ENCODE measurements around the gene RNGTT. TPM values are rescaled to one million over a fixed set of nuclear protein-coding genes. Genes with fewer than 3 reads are reported as not detected.

RNGTT gene
- total RNA-seq, 2 donors from 2014 or later, result 7.5 to 11.3 TPM

DNA sequence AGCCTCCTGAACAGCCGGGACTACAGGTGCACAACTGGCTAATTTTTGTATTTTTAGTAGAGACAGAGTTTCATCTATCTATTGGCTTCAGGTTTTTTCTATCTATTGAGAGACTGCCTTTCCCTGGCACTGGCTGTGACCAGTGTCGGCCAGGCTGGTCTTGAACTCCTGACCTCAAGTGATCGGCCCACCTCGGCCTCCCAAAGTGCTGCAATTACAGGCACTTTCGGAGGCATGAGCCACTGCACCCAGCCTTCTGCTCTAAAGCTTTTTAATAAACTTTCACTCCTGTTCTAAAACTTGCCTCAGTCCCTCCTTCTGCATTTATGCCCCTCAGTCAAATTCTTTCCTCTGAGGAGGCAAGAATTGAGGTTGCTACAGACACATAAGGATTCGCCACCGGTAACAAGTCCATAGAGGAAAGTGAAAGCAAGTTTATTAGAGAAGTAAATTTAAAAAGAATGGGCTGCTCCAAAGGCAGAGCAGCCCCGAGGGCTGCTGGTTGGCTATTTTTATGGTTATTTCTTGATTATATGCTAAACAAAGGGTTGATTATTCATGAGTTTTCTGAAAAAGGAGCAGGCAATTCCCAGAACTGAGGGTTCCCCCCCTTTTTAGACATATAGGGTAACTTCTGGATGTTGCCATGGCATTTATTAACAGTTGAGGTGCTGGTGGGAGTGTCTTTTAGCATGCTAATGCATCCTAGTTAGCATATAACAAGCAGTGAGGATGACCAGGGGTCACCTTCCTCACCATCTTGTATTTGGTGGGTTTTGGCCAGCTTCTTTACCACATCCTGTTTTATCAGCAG is 44.8 kb upstream of the RNGTT start:
- Histone ChIP-seq H3K4me3 (no peak overlapping the region), H3K36me3 (no peaks in the 10 kb centered on the region), H3K9me3 (no peaks in the 10 kb centered on the region), H3K27me3 (no peaks in the 10 kb centered on the region), H3K4me1 (no peaks in the 10 kb centered on the region), H3K27ac (no peak overlapping the region)
- TF ChIP-seq, protein P1, sequence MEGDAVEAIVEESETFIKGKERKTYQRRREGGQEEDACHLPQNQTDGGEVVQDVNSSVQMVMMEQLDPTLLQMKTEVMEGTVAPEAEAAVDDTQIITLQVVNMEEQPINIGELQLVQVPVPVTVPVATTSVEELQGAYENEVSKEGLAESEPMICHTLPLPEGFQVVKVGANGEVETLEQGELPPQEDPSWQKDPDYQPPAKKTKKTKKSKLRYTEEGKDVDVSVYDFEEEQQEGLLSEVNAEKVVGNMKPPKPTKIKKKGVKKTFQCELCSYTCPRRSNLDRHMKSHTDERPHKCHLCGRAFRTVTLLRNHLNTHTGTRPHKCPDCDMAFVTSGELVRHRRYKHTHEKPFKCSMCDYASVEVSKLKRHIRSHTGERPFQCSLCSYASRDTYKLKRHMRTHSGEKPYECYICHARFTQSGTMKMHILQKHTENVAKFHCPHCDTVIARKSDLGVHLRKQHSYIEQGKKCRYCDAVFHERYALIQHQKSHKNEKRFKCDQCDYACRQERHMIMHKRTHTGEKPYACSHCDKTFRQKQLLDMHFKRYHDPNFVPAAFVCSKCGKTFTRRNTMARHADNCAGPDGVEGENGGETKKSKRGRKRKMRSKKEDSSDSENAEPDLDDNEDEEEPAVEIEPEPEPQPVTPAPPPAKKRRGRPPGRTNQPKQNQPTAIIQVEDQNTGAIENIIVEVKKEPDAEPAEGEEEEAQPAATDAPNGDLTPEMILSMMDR (IDR thresholded peaks at IDR 0.05), result no peak
- DNase-seq (ENCODE audit: low spot score), result no peak

DNA sequence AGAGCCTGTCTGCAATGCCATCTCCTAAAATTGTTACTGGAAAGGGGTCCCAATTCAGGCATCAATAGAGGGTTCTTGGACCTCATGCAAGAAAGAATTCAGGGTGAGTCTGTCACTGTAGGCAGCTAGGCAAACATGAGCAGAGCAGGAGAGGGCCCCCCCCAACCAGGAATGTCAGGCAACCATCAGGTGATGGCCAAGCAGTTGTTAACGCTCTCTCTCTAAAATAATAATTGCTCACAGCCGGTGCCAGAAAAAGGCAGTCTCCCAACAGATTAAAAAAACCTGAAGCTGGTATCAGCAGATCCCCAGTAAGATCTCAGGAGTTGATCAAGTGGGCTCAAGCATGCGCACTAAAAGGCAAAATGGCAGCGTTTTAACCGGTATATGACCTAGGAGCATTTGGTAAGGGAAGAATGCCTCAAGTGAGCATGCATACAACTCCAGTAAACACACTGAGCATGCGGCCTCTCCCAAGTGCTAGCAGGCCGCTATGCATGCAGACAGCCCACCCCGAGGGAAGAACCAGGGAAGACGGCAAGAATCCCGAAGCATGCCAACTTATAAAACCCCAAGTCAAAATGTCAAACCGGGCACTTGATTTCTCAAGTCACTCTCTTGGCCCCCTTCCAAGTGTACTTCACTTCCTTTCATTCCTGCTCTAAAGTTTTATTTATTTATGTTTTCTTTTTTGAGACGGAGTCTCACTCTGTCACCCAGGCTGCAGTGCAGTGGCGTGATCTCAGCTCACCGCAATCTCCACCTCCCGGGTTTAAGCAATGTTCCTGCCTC is 44.0 kb upstream of the RNGTT start:
- TF ChIP-seq, protein P1 (IDR thresholded peaks at IDR 0.05), result no peak
- no peaks in the 10 kb centered on the region for H3K9me3 ChIP-seq
- H3K27ac ChIP-seq, result no peak overlapping the region
- no peak for DNase-seq (ENCODE audit: low spot score)
- H3K4me3 ChIP-seq, result no peak overlapping the region
- H3K4me1 ChIP-seq, result no peaks in the 10 kb centered on the region
- H3K27me3 ChIP-seq, result no peaks in the 10 kb centered on the region
- H3K36me3 ChIP-seq, result no peaks in the 10 kb centered on the region

DNA sequence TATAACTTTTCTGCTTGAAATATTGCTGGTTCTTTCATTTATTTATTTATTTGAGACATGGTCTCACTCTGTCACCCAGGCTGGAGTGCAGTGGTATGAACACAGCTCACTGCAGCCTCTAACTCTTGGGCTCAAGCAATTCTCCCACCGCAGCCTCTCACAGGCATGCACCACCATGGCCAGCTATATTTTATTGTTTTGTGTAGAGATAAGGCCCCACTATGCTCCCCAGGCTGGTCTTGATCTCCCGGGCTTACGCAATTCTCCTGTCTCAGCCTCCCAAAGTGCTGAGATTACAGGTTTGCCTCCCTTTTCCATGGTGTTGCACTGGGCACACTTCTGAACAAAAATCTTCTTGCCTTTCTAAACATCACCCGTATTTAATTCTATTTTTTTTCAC is 39.1 kb upstream of the RNGTT start:
- Histone ChIP-seq H3K4me1 (no peaks in the 10 kb centered on the region), H3K4me3 (no peak overlapping the region), H3K27ac (no peak overlapping the region), H3K9me3 (no peaks in the 10 kb centered on the region), H3K27me3 (no peaks in the 10 kb centered on the region), H3K36me3 (no peaks in the 10 kb centered on the region)
- TF ChIP-seq, protein P1 (IDR thresholded peaks at IDR 0.05), result no peak
- no peak for DNase-seq (ENCODE audit: low spot score)

DNA sequence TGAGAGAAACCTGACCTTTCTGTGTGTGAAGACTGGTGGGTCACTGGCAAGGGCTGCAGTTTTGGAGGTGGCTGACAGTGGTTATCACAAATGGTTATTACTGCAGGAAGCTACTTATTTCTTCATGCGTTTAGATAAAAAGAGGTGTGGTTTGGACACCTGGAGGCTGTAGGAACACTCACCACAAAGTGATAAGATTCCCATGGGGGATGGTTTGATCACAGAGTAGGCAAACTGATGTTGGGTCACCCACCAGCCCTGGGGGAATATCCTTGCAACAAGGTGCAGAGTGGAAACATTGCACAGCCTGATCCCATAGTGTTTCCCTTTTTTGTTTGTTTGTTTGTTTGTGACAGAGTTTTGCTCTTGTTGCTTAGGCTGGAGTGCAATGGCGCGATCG is 33.9 kb upstream of the RNGTT start:
- H3K27me3 ChIP-seq, result no peaks in the 10 kb centered on the region
- no peaks in the 10 kb centered on the region for H3K9me3 ChIP-seq
- TF ChIP-seq, protein P1 (IDR thresholded peaks at IDR 0.05), result no peak
- no peak for DNase-seq (ENCODE audit: low spot score)
- H3K27ac ChIP-seq, result no peak overlapping the region
- no peaks in the 10 kb centered on the region for H3K36me3 ChIP-seq
- no peak overlapping the region for H3K4me3 ChIP-seq
- no peaks in the 10 kb centered on the region for H3K4me1 ChIP-seq

DNA sequence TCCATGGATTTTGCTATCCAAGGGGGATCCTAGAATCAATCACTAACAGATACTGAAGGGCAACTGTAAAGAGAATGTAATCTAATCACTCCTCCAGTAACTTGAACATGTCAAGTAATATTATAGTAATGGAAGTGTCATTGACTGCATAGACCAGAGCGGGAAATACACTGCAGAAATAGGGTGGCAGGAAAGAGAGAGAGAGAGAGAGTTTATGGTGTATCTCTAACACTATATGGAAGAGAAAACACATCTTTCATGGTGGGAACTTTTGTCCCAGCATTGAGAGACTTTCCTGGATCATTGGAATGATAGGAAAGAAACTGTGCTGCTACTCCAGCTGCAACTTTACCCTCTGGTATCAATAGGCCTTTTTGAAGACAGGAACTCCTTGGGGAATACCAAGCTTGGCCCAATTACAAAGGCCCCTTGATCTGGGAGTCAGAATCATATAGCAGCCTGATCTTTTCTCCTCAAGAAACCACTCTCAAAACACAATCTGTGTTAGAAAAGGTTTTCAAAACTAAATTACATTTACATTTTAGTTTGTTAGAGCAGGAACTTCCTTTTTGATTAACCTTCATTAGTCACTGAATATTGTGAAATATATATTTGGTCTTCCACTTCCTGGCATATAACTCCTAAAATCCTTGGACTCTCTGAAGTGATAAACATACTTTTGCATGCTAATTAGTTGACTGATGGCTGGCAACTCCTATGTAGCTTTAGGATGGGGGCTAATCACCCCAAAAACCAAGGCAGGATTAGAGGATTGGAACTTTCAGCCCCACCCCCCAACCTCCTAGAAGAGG is 29.5 kb upstream of the RNGTT start:
- DNase-seq (ENCODE audit: low spot score), result no peak
- Histone ChIP-seq H3K4me3 (no peak overlapping the region), H3K27me3 (no peaks in the 10 kb centered on the region), H3K27ac (no peak overlapping the region), H3K9me3 (no peaks in the 10 kb centered on the region), H3K36me3 (no peaks in the 10 kb centered on the region), H3K4me1 (no peaks in the 10 kb centered on the region)
- TF ChIP-seq, protein P1 (IDR thresholded peaks at IDR 0.05), result no peak
